Activated naive CD4-positive, alpha-beta T cell treated with anti-CD3 and anti-CD28 coated beads, Interleukin-2, amount 50 U/mL, for 16 hours (primary cell): ENCODE results near the gene ZNF625.
"Not testable (repeated sequence)": the region's sequence is repeated elsewhere in the genome, so short reads cannot be mapped to it uniquely, and the experiment has no call there.

Source experiments
- DNase-seq: peaks from one replicate; pipeline ENCODE4 v3.0.0-alpha.2; 2020

ZNF625 gene

DNA sequence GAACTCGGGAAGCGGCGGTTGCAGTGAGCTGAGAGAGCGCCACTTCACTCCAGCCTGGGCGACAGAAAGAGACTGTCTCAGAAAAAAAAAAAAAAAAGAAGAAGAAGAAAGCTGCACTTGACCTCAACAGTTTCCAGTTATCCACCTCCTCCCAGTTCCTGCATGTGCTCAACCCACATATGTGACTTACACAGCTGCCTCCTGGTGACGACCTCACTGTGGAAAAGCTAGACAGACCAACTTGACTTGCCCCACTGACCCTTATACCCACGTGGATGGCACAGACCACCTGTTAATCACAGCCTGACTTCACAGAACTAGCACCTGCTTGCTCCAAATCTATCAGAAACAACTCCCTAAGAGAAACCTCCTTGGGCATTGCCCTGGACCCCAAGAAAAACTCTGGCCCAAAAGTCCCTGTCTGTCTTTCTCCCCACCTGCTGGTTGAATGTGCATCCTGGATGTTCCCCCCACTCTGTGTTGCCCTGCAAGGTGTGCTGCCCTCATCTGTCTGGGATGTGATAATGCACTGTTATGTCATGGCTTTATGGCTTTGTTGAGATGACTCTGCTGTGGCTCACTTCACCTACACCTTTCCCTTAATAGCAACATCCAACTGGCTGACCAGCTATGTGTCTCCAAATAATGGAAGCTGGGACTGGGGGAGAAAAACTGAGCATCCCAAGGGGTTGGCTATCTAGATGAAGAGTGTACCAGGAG is 19.2 kb downstream of the ZNF625 start:
- DNase-seq: peak; percentile 42

- DNase-seq: no peak
Measured at GRCh38 chr19:12133069-12133468, 23.5 kb downstream of the ZNF625 start.

- DNase-seq: no peak
Measured at GRCh38 chr19:12126707-12127106, 29.8 kb downstream of the ZNF625 start.

GRCh38 chr19:12117201-12117970 is 39.1 kb downstream of the ZNF625 start:
- no peak for DNase-seq

DNA sequence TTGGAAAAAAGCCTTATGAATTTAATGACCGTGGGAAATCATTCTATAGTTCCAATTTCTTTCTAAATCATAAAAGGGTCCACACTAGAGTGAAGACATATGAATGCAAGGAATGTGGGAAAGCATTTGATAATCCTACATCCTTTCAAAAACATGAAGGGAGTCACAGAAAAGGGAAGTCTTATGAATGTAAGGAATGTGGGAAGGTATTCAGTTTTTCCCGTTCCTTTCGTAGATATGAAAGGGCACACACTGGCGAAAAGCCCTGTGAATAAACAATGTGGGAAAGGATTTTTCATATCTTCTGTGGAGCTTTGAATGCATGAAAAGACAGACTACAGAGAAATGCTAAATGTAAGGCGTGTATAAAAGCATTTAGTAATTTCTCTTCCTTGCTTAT is 43.4 kb downstream of the ZNF625 start:
- DNase-seq: no peak

DNA sequence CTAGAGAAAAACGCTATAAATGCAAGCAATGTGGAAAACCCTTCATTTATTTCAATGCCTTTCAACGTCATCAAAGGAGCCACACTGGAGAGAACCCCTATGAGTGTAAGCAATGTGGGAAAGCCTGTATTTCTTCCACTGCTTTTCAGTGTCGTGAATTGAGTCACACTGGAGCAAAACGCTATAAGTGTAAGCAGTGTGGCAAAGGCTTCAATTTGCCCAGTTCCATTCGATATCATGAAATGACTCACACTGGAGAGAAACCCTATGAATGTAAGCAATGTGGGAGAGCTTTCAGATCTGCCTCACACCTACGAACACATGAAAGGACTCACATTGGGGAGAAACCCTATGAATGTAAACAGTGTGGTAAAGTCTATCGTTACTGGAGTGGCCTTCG is 43.8 kb downstream of the ZNF625 start:
- DNase-seq: no peak

- no peak for DNase-seq
Measured at GRCh38 chr19:12111943-12112637, 44.4 kb downstream of the ZNF625 start.

- DNase-seq: no peak
Measured at GRCh38 chr19:12111176-12111575, 45.4 kb downstream of the ZNF625 start.

- DNase-seq: not testable (repeated sequence)
Measured at GRCh38 chr19:12103909-12104308, 52.6 kb downstream of the ZNF625 start.

DNA sequence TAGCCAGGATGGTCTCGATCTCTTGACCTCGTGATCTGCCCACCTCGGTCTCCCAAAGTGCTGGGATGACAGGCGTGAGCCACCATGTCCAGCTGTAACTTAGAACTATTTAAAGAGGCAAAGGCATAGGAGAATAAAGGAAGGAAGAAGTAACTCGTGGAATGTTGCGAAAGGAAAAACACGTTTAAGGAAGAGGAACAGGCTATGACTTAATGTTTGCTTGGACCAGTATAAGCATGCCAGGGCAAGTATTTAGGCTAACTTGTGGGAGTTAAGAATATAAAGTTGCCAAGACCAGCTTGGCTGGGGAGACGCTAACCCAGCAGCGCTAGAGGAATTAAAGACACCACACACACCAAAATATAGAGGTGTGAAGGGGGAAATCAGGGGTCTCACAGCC is 58.5 kb downstream of the ZNF625 start:
- no peak for DNase-seq

DNA sequence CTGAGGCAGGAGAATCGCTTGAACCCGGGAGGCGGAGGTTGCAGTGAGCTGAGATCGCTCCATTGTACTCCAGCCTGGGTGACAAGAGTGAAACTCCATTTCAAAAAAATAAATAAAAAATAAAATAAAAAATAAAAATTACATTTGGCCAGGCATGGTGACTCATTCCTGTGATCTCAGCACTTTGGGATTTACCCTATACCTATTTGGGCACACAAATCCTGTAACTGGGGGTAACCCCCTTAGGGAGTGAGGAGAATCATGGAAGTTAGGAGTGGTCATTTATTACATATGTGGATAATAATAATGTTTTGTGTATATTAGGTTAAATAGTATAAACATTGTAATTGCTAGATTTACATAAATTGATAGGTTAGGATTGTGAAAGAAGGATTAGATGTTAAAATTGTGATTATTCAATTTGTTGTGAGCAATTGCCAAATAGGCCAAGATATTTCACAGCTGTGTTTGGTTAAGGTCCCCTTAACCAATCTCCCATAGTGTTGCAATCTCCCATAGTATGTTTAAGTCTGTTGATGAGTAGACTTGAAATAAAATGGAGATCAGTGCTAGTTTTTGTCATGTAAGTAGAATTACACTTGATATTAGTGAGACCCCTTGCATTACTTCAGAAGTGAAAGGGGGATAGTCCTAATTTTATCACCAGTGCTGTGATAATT is 61.3 kb downstream of the ZNF625 start:
- DNase-seq: no peak
